ENCODE data around the gene SAE1. TPM values are rescaled to one million over a fixed set of nuclear protein-coding genes. Genes with fewer than 3 reads are reported as not detected.

Gene SAE1
- total and polyA plus RNA-seq, 2 experiments from 2014 or later = 115 to 236 TPM

DNA sequence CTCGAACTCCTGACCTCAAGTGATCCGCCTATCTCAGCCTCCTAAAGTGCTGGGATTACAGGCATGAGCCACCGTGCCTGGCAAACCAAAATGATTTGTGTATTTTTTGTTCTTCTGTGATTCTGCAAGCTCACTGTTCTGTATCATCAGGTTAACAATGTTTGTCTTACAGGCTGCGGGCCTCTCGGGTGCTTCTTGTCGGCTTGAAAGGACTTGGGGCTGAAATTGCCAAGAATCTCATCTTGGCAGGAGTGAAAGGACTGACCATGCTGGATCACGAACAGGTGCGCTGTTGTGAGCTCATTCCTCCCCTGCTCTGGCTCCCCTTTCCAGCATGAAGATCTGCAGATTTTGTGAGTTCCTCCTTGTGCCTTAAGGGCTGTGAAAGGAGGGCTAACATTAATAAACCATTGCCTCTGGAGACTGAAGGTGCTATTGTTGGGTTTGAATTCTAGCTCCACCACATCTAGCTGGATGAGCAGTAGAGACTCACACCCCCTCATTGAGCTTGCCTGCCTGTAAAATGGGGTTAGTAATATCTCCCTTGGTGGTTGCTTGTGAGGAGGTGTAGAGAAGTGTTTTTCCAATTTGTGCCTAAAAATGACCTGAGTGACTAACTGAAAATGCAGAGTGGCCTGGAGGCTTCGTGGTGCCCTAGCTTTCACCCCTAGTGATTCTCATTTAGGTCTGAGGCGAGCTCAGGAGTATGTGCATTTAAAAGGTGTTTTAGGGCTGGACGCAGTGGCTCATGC lies 12.9 kb downstream of the SAE1 start:
- H3K27ac ChIP-seq (ENCODE audit: low read depth) = 0 out of 2 replicates have a peak overlapping the region, but pooled peaks have one; percentile 26
- H3K27me3 ChIP-seq (ENCODE audit: insufficient read depth) = no peaks in the 10 kb centered on the region
- H3K27ac Mint-ChIP-seq = no peak overlapping the region; the same call in 1 of the 2 replicates
- peaks cover 38% of the 10 kb centered on the region for H3F3A ChIP-seq (replicated peaks; ENCODE audit: low read depth)
- H3K4me1 ChIP-seq (ENCODE audit: insufficient read depth) = no peaks in the 10 kb centered on the region
- H3K4me3 Mint-ChIP-seq = no peak overlapping the region
- peaks cover 85% of the 10 kb centered on the region for H3K36me3 Mint-ChIP-seq (ENCODE audit: low read depth)
- no peak overlapping the region for H3K4me2 ChIP-seq
- H3K27me3 Mint-ChIP-seq (ENCODE audit: insufficient read depth, low read depth, poor library complexity) = peaks cover 4% of the 10 kb centered on the region
- H3K4me1 Mint-ChIP-seq = peaks cover 5% of the 10 kb centered on the region
- peaks cover 100% of the 10 kb centered on the region for H3K79me2 ChIP-seq (replicated peaks; ENCODE audit: insufficient read depth)
- DNase-seq (ENCODE audit: low spot score) (no peak), ATAC-seq (no peak)
- H3K36me3 ChIP-seq (ENCODE audit: insufficient read depth) = peaks cover 42% of the 10 kb centered on the region
- H4K20me1 ChIP-seq (replicated peaks; ENCODE audit: insufficient read depth) = peaks cover 65% of the 10 kb centered on the region
- H2AFZ ChIP-seq = no peak overlapping the region
- TF ChIP-seq, protein P1, sequence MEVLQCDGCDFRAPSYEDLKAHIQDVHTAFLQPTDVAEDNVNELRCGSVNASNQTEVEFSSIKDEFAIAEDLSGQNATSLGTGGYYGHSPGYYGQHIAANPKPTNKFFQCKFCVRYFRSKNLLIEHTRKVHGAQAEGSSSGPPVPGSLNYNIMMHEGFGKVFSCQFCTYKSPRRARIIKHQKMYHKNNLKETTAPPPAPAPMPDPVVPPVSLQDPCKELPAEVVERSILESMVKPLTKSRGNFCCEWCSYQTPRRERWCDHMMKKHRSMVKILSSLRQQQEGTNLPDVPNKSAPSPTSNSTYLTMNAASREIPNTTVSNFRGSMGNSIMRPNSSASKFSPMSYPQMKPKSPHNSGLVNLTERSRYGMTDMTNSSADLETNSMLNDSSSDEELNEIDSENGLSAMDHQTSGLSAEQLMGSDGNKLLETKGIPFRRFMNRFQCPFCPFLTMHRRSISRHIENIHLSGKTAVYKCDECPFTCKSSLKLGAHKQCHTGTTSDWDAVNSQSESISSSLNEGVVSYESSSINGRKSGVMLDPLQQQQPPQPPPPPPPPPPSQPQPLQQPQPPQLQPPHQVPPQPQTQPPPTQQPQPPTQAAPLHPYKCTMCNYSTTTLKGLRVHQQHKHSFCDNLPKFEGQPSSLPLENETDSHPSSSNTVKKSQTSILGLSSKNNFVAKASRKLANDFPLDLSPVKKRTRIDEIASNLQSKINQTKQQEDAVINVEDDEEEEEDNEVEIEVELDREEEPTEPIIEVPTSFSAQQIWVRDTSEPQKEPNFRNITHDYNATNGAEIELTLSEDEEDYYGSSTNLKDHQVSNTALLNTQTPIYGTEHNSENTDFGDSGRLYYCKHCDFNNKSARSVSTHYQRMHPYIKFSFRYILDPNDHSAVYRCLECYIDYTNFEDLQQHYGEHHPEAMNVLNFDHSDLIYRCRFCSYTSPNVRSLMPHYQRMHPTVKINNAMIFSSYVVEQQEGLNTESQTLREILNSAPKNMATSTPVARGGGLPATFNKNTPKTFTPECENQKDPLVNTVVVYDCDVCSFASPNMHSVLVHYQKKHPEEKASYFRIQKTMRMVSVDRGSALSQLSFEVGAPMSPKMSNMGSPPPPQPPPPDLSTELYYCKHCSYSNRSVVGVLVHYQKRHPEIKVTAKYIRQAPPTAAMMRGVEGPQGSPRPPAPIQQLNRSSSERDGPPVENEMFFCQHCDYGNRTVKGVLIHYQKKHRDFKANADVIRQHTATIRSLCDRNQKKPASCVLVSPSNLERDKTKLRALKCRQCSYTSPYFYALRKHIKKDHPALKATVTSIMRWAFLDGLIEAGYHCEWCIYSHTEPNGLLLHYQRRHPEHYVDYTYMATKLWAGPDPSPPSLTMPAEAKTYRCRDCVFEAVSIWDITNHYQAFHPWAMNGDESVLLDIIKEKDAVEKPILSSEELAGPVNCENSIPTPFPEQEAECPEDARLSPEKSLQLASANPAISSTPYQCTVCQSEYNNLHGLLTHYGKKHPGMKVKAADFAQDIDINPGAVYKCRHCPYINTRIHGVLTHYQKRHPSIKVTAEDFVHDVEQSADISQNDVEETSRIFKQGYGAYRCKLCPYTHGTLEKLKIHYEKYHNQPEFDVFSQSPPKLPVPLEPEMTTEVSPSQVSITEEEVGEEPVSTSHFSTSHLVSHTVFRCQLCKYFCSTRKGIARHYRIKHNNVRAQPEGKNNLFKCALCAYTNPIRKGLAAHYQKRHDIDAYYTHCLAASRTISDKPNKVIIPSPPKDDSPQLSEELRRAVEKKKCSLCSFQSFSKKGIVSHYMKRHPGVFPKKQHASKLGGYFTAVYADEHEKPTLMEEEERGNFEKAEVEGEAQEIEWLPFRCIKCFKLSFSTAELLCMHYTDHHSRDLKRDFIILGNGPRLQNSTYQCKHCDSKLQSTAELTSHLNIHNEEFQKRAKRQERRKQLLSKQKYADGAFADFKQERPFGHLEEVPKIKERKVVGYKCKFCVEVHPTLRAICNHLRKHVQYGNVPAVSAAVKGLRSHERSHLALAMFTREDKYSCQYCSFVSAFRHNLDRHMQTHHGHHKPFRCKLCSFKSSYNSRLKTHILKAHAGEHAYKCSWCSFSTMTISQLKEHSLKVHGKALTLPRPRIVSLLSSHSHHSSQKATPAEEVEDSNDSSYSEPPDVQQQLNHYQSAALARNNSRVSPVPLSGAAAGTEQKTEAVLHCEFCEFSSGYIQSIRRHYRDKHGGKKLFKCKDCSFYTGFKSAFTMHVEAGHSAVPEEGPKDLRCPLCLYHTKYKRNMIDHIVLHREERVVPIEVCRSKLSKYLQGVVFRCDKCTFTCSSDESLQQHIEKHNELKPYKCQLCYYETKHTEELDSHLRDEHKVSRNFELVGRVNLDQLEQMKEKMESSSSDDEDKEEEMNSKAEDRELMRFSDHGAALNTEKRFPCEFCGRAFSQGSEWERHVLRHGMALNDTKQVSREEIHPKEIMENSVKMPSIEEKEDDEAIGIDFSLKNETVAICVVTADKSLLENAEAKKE (CRISPR knock-in tag; IDR thresholded peaks at IDR 0.05) = no peak
- TF ChIP-seq, protein P2, sequence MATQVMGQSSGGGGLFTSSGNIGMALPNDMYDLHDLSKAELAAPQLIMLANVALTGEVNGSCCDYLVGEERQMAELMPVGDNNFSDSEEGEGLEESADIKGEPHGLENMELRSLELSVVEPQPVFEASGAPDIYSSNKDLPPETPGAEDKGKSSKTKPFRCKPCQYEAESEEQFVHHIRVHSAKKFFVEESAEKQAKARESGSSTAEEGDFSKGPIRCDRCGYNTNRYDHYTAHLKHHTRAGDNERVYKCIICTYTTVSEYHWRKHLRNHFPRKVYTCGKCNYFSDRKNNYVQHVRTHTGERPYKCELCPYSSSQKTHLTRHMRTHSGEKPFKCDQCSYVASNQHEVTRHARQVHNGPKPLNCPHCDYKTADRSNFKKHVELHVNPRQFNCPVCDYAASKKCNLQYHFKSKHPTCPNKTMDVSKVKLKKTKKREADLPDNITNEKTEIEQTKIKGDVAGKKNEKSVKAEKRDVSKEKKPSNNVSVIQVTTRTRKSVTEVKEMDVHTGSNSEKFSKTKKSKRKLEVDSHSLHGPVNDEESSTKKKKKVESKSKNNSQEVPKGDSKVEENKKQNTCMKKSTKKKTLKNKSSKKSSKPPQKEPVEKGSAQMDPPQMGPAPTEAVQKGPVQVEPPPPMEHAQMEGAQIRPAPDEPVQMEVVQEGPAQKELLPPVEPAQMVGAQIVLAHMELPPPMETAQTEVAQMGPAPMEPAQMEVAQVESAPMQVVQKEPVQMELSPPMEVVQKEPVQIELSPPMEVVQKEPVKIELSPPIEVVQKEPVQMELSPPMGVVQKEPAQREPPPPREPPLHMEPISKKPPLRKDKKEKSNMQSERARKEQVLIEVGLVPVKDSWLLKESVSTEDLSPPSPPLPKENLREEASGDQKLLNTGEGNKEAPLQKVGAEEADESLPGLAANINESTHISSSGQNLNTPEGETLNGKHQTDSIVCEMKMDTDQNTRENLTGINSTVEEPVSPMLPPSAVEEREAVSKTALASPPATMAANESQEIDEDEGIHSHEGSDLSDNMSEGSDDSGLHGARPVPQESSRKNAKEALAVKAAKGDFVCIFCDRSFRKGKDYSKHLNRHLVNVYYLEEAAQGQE (IDR thresholded peaks at IDR 0.05; ENCODE audit: unreplicated experiment) = no peak
- TF ChIP-seq, protein P3, sequence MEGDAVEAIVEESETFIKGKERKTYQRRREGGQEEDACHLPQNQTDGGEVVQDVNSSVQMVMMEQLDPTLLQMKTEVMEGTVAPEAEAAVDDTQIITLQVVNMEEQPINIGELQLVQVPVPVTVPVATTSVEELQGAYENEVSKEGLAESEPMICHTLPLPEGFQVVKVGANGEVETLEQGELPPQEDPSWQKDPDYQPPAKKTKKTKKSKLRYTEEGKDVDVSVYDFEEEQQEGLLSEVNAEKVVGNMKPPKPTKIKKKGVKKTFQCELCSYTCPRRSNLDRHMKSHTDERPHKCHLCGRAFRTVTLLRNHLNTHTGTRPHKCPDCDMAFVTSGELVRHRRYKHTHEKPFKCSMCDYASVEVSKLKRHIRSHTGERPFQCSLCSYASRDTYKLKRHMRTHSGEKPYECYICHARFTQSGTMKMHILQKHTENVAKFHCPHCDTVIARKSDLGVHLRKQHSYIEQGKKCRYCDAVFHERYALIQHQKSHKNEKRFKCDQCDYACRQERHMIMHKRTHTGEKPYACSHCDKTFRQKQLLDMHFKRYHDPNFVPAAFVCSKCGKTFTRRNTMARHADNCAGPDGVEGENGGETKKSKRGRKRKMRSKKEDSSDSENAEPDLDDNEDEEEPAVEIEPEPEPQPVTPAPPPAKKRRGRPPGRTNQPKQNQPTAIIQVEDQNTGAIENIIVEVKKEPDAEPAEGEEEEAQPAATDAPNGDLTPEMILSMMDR (conservative IDR thresholded peaks at IDR 0.05; ENCODE audit: low read depth in 2 of 2) = no peak
- H3K4me3 ChIP-seq = no peak overlapping the region
- no peaks in the 10 kb centered on the region for H3K9me2 ChIP-seq (ENCODE audit: insufficient read depth)
- H3K9me3 Mint-ChIP-seq = no peaks in the 10 kb centered on the region

All from GM23338 (cell line).